A673 (cell line): ENCODE data around the gene FSTL5. TPM values are rescaled to one million over a fixed set of nuclear protein-coding genes. Genes with fewer than 3 reads are reported as not detected.

Experiments used
- BruUV-seq: library from RNA; stranded (reverse); fragments of 400-500 nt; replicated peaks from 2 replicates; lab custom pipeline; 2021; lab: Mats Ljungman, UMichigan
- CTCF ChIA-PET: fragments of 300-600 bp; sonication (Branson Sonifier 250); formaldehyde crosslinking; loops from one replicate; lab custom pipeline; 2022; ENCODE audit warnings: antibody characterized with exemption; lab: Charles Lee
- POLR2A ChIA-PET: fragments of 300-600 bp; sonication (Branson Sonifier 250); formaldehyde crosslinking; loops from one replicate; lab custom pipeline; 2022; ENCODE audit warnings: antibody characterized with exemption; ENCODE audit not compliant: low non-redundant PET; lab: Charles Lee
- DNase-seq: peaks from one replicate; pipeline ENCODE4 v3.0.0-alpha.2; 2015; ENCODE audit warnings: low spot score
- H3K27ac ChIP-seq: fragments of 200-600 bp; sonication (generic); 2 replicates; pipeline ENCODE4 v1.5.1; 2016; ENCODE audit warnings: mixed run types, low read depth, mild to moderate bottlenecking, mixed read lengths, antibody characterized with exemption, low read length; ENCODE audit not compliant: poor library complexity, severe bottlenecking
- H3K27me3 ChIP-seq: fragments of 200-600 bp; sonication (generic); replicated peaks from 2 replicates; pipeline ENCODE4 v1.6.1; 2017; ENCODE audit warnings: mixed run types, low read depth, mild to moderate bottlenecking, mixed read lengths, antibody characterized with exemption, low read length; ENCODE audit not compliant: insufficient read depth, poor library complexity
- H3K36me3 ChIP-seq: fragments of 200-600 bp; sonication (generic); 2 replicates; pipeline ENCODE4 v1.6.1; 2016; ENCODE audit warnings: mixed run types, mild to moderate bottlenecking, mixed read lengths, antibody characterized with exemption, low read length; ENCODE audit not compliant: insufficient read depth, poor library complexity, severe bottlenecking
- H3K4me1 ChIP-seq: fragments of 200-600 bp; sonication (generic); 2 replicates; pipeline ENCODE4 v1.6.1; 2017; ENCODE audit warnings: mixed run types, mild to moderate bottlenecking, mixed read lengths, antibody characterized with exemption, low read length; ENCODE audit not compliant: insufficient read depth, poor library complexity, severe bottlenecking
- H3K4me3 ChIP-seq: fragments of 200-600 bp; sonication (generic); 2 replicates; pipeline ENCODE4 v1.5.1; 2016; ENCODE audit warnings: low read depth, mixed run types, mild to moderate bottlenecking, mixed read lengths, low read length; ENCODE audit not compliant: poor library complexity, severe bottlenecking
- H3K9me3 ChIP-seq: fragments of 200-600 bp; sonication (generic); 2 replicates; pipeline ENCODE4 v1.6.1; 2016; ENCODE audit warnings: mixed run types, low read depth, mild to moderate bottlenecking, mixed read lengths, antibody characterized with exemption, low read length; ENCODE audit not compliant: poor library complexity, severe bottlenecking
- EZH2 ChIP-seq: fragments of 200-600 bp; sonication (generic); IDR thresholded peaks from 2 replicates; pipeline ENCODE4 v1.6.1; 2017; ENCODE audit warnings: borderline replicate concordance, low read depth, mild to moderate bottlenecking, mixed read lengths, antibody characterized with exemption, low read length; ENCODE audit not compliant: poor library complexity, severe bottlenecking
- intact Hi-C: fragments of 100-400 bp; cut with micrococcal nuclease; formaldehyde crosslinking; loops from one replicate; pipeline ENCODE4 v1.10.0; 2022; ENCODE audit not compliant: unreplicated experiment
- total RNA-seq: library from RNA; stranded (reverse); gene quantifications from 2 replicates; pipeline ENCODE4 v1.2.3, GENCODE V29; 2021
- TF ChIP-seq, protein P1 (sequence below): fragments of 300-800, 200-600 bp; sonication (generic); conservative IDR thresholded peaks from 2 replicates; pipeline ENCODE4 v1.5.1; 2017; ENCODE audit warnings: low read depth, mild to moderate bottlenecking, antibody characterized with exemption, low read length, moderate library complexity, mixed read lengths

The FSTL5 gene
- total RNA-seq, 1 experiment from 2014 or later: 0.15 TPM

DNA sequence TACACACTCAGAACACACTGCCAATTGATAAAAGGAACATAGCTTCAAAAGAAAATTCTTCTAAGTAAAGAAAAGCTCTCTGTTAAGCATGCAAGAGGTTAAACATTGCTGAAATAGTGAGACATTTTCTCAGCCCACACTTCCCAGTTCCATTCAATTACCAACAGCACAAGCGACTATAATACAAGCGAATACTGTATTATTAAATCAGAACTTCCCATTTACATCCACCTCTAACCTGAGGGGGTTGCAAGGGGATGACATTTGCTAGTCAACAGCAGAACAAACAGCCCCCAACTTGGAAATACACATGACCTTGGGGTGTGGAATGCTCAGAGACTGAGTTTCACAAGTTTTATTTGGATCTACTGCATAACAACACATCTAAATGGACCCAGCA, 1.1 kb downstream of the FSTL5 start:
- no peak overlapping the region for H3K27ac ChIP-seq
- H3K36me3 ChIP-seq: no peaks in the 10 kb centered on the region
- TF ChIP-seq EZH2: no peak
- TF ChIP-seq, protein P1, sequence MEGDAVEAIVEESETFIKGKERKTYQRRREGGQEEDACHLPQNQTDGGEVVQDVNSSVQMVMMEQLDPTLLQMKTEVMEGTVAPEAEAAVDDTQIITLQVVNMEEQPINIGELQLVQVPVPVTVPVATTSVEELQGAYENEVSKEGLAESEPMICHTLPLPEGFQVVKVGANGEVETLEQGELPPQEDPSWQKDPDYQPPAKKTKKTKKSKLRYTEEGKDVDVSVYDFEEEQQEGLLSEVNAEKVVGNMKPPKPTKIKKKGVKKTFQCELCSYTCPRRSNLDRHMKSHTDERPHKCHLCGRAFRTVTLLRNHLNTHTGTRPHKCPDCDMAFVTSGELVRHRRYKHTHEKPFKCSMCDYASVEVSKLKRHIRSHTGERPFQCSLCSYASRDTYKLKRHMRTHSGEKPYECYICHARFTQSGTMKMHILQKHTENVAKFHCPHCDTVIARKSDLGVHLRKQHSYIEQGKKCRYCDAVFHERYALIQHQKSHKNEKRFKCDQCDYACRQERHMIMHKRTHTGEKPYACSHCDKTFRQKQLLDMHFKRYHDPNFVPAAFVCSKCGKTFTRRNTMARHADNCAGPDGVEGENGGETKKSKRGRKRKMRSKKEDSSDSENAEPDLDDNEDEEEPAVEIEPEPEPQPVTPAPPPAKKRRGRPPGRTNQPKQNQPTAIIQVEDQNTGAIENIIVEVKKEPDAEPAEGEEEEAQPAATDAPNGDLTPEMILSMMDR: no peak
- no peaks in the 10 kb centered on the region for H3K27me3 ChIP-seq
- ChIA-PET CTCF (no interaction called here), POLR2A (no interaction called here)
- intact Hi-C loops: loop anchor here (10.0 kb wide), 2 partner anchors 838 to 908 kb away; no protein-coding TSS in a partner anchor
- BruUV-seq: no TSS peak
- DNase-seq: no peak
- H3K9me3 ChIP-seq: no peaks in the 10 kb centered on the region
- no peak overlapping the region for H3K4me3 ChIP-seq
- no peaks in the 10 kb centered on the region for H3K4me1 ChIP-seq

DNA sequence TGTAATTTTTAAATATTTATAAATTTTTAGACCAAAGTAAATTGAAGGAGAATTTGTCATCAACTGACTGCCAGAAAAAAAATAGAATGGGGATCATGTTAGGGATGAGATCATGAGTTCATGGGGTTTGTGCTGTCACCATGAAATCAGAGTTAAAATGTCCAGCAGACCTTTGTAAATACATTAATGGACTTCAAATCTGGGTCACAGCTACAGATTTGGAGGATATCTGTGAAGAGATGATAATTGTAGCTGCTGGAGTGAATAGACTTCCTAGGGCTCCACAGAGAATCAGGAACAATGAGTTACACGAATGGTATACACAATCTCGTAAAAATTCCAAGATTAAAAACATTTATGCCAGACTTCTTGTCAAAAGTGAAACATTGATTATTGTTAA, 6.6 kb downstream of the FSTL5 start:
- POLR2A ChIA-PET: no interaction called here
- intact Hi-C loops: loop anchor here (5.0 kb wide), 1 partner anchor 590 kb away; no protein-coding TSS in a partner anchor
- H3K27ac ChIP-seq: no peak overlapping the region
- DNase-seq: no peak
- TF ChIP-seq EZH2: no peak
- TF ChIP-seq, protein P1: no peak
- H3K9me3 ChIP-seq: no peaks in the 10 kb centered on the region
- no peaks in the 10 kb centered on the region for H3K36me3 ChIP-seq
- no peaks in the 10 kb centered on the region for H3K27me3 ChIP-seq
- no peak overlapping the region for H3K4me3 ChIP-seq
- CTCF ChIA-PET: no interaction called here
- BruUV-seq: no TSS peak
- H3K4me1 ChIP-seq: no peaks in the 10 kb centered on the region

DNA sequence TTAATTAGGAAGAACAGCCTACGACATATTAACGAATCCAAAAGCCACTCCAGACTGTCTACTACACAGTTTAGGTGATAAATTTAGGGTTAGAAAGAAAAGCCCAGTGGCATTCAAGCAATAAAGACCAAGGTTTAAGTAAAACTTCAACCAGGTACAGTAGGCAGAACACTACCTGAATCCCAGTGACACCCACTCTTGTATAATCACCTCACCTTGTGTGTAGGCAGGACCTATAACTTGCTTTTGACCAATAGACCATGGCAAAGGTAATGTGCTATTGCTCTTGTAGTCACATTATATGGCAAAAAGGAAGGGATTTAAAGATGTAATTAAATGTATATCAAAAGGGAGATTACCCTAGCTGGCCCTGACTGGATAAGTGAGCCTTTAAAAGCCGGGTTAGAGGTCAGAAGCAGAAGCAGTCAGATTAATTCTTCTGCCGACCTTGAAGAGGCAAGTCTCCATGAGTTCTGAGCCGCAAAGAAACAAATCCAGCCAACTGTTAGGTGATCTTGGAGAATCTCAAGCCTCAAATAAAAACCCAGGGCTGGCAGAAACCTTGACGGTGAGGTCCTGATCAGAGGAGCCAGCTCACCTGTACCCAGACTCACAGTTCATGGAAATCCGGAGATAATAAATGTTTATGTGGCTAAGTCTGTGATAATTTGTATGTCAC, 8.8 kb downstream of the FSTL5 start:
- intact Hi-C loops: loop anchor here (5.0 kb wide), 1 partner anchor 588 kb away; no protein-coding TSS in a partner anchor
- CTCF ChIA-PET: no interaction called here
- no peak for DNase-seq
- Histone ChIP-seq H3K4me1 (no peaks in the 10 kb centered on the region), H3K27me3 (no peaks in the 10 kb centered on the region), H3K4me3 (no peak overlapping the region), H3K36me3 (no peaks in the 10 kb centered on the region), H3K9me3 (no peaks in the 10 kb centered on the region), H3K27ac (no peak overlapping the region)
- no TSS peak for BruUV-seq
- no peak for TF ChIP-seq EZH2
- TF ChIP-seq, protein P1: no peak
- POLR2A ChIA-PET: no interaction called here
